ENCODE data around the gene AXIN1.

The AXIN1 gene, protein sequence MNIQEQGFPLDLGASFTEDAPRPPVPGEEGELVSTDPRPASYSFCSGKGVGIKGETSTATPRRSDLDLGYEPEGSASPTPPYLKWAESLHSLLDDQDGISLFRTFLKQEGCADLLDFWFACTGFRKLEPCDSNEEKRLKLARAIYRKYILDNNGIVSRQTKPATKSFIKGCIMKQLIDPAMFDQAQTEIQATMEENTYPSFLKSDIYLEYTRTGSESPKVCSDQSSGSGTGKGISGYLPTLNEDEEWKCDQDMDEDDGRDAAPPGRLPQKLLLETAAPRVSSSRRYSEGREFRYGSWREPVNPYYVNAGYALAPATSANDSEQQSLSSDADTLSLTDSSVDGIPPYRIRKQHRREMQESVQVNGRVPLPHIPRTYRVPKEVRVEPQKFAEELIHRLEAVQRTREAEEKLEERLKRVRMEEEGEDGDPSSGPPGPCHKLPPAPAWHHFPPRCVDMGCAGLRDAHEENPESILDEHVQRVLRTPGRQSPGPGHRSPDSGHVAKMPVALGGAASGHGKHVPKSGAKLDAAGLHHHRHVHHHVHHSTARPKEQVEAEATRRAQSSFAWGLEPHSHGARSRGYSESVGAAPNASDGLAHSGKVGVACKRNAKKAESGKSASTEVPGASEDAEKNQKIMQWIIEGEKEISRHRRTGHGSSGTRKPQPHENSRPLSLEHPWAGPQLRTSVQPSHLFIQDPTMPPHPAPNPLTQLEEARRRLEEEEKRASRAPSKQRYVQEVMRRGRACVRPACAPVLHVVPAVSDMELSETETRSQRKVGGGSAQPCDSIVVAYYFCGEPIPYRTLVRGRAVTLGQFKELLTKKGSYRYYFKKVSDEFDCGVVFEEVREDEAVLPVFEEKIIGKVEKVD

DNA sequence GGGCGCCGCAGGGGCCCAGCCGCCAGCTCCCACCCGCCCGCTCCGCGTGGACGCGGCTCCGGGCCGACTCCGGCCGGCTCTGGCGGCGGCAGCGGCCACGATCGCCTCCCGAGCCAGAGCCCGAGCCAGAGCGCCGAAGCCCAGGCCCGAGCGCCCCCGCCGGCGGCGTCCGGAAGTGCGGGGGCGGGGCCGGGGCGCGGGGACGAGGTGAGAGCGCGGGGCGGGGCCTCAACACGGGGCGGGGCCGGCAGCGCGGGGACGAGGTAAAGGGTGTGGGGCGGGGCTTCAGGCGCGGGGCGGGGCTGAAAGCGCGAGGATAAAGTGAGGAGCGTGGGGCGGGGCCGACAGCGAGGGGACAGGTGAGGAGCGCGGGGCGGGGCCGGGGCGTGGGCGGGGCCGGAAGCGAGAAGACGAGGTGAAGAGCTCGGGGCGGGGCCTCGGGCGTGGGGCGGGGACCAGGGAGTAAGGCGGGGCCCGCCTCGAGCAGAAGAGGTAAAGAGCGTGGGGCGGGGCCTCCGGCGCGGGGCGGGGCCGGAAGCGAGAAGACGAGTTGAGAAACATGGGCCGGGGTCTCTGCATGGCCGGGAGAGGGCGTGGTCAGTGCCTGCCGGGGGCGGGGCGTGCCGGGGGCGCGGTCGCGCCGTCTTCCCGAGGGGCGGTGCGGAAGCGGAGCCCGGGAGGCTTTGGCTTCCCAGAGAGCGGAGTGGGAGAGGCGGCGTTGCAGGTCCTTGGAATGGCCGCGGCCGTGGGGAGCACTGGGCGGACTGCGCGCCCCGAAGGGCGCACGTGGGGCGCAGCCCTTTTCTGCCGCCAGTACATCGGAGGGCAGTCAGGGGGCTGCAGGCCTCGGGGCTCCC lies at the start of gene AXIN1:
Gene AXIN1 (minus strand): TSS at position 177 of the 857 bp plus-strand sequence. CDS start 5,698 bp downstream, outside the sequence.
- Histone ChIP-seq H3K9me3 (ENCODE audit: control insufficient read depth, low read length) (no peaks in the 10 kb centered on the region), H3K9ac (ENCODE audit: low read length) (peak within 1 kb of the TSS; percentile 85), H3K4me1 (ENCODE audit: control insufficient read depth, insufficient read depth, low read length) (no peaks in the 10 kb centered on the region), H3K27me3 (replicated peaks; ENCODE audit: control insufficient read depth, insufficient read depth, low read length) (no peaks in the 10 kb centered on the region), H3K4me3 (ENCODE audit: low read length) (peak within 1 kb of the TSS; percentile 84), H3K36me3 (ENCODE audit: control insufficient read depth, insufficient read depth, low read length, severe bottlenecking) (no peaks in the 10 kb centered on the region)
- DNase-seq (ENCODE audit: low read depth) = peak; percentile 96

DNA sequence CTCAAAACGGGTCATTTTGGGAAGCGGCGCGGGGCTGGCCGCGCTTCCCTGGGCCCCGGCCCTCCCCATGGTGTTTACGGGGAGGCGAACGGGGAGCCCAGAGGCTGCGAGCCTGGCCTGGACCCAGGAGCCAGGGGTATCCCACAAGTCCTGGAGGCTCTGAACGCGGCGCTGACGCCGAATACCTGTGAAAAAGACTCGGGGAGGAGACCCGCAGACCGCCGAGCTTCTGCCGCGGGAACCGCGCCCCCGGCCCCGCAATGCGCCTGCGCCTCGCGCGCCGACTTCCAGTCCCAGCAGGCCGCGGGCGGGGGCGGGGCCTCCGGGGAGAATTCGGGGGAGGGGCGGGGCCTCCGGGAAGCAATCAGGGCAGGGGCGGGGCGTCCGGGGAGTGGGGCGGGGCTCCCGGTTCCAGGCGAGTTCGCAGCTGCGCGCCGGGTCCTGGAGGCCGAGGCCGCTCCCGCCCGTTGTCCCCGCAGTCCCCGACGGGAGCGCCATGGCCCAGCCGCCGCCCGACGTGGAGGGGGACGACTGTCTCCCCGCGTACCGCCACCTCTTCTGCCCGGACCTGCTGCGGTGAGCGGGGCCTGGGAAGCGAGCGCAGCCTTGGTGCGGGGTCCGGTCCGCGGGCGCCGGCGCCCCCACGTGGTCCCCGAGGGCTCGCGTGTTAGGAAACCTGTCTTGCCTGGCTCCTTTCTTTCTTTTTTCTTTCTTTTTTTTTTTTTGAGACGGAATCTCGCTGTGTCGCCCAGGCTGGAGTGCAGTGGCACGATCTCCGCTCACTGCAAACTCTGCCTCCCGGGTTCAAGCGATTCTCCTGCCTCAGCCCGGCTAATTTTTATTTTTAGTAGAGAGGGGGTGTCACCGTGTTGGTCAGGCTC lies 49.2 kb upstream of the AXIN1 start, which contains the start of gene DECR2:
Gene DECR2 (plus strand): TSS at position 418 of the 881 bp plus-strand sequence. CDS start 79 bp downstream, at position 497.
- H3K9me3 ChIP-seq (ENCODE audit: control insufficient read depth, low read length) = no peaks in the 10 kb centered on the region
- H3K4me1 ChIP-seq (ENCODE audit: control insufficient read depth, insufficient read depth, low read length) = peaks cover 19% of the 10 kb centered on the region
- DNase-seq (ENCODE audit: low read depth) = peak; percentile 98

DNA sequence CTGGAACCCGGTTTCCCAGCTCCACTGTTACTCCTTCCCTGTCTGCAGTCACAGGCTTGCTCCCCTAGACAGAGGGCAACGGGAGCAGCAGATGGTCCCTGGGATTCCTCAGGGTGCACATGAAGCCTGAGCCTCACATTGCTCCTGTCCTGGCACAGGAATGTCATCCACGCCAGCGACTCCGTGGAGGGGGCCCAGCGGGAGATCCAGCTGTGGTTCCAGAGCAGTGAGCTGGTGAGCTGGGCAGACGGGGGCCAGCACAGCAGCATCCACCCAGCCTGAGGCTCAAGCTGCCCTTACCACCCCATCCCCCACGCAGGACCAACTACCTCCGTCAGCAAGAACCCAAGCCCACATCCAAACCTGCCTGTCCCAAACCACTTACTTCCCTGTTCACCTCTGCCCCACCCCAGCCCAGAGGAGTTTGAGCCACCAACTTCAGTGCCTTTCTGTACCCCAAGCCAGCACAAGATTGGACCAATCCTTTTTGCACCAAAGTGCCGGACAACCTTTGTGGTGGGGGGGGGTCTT lies 47.6 kb upstream of the AXIN1 start:
- Histone ChIP-seq H3K27me3 (replicated peaks; ENCODE audit: control insufficient read depth, insufficient read depth, low read length) (no peaks in the 10 kb centered on the region), H3K9ac (ENCODE audit: low read length) (peak overlapping the region; percentile 95), H3K9me3 (ENCODE audit: control insufficient read depth, low read length) (no peaks in the 10 kb centered on the region), H3K4me1 (ENCODE audit: control insufficient read depth, insufficient read depth, low read length) (peaks cover 27% of the 10 kb centered on the region), H3K36me3 (ENCODE audit: control insufficient read depth, insufficient read depth, low read length, severe bottlenecking) (peaks cover 15% of the 10 kb centered on the region), H3K4me3 (ENCODE audit: low read length) (peak overlapping the region; percentile 88)
- DNase-seq (ENCODE audit: low read depth) = no peak

More for the DNA sequence above, 49.2 kb upstream of the AXIN1 start, which contains the start of gene DECR2:
- H3K9ac ChIP-seq (ENCODE audit: low read length) = peak within 1 kb of the TSS; percentile 95
- H3K27me3 ChIP-seq (replicated peaks; ENCODE audit: control insufficient read depth, insufficient read depth, low read length) = no peaks in the 10 kb centered on the region
- H3K36me3 ChIP-seq (ENCODE audit: control insufficient read depth, insufficient read depth, low read length, severe bottlenecking) = peaks cover 15% of the 10 kb centered on the region
- peak within 1 kb of the TSS; percentile 88 for H3K4me3 ChIP-seq (ENCODE audit: low read length)

DNA sequence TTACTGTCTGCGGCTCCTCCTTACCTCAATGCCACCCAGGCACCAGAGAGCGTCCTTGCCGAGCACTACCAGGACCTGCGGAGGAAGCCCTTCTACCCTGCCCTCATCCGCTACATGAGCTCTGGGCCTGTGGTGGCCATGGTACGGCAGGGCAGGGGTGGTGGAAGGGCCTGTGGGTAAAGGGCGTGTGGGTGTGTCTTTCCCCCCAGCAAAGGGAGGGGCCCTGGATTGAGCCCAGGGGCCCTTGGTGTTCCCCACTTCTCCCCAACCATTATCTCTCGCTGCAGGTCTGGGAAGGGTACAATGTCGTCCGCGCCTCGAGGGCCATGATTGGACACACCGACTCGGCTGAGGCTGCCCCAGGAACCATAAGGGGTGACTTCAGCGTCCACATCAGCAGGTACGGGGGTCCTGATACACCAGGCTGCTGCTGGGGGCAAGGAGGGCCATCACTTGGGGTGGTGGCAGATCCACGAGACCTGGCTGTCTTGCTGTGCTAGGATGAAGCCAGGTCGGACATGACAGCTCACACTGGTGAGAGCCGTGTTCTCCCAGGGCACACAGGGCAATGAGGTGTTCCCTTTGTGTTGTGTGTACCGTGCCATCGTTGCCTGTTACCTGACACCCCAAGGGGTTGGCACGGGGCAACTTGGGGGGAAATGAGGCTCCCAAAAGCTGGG lies 47.0 kb upstream of the AXIN1 start:
- H3K27me3 ChIP-seq (replicated peaks; ENCODE audit: control insufficient read depth, insufficient read depth, low read length) = no peaks in the 10 kb centered on the region
- H3K4me1 ChIP-seq (ENCODE audit: control insufficient read depth, insufficient read depth, low read length) = peaks cover 27% of the 10 kb centered on the region
- H3K9ac ChIP-seq (ENCODE audit: low read length) = peak overlapping the region; percentile 95
- no peak overlapping the region for H3K4me3 ChIP-seq (ENCODE audit: low read length)
- no peaks in the 10 kb centered on the region for H3K9me3 ChIP-seq (ENCODE audit: control insufficient read depth, low read length)
- H3K36me3 ChIP-seq (ENCODE audit: control insufficient read depth, insufficient read depth, low read length, severe bottlenecking) = peaks cover 15% of the 10 kb centered on the region
- DNase-seq (ENCODE audit: low read depth) = no peak

DNA sequence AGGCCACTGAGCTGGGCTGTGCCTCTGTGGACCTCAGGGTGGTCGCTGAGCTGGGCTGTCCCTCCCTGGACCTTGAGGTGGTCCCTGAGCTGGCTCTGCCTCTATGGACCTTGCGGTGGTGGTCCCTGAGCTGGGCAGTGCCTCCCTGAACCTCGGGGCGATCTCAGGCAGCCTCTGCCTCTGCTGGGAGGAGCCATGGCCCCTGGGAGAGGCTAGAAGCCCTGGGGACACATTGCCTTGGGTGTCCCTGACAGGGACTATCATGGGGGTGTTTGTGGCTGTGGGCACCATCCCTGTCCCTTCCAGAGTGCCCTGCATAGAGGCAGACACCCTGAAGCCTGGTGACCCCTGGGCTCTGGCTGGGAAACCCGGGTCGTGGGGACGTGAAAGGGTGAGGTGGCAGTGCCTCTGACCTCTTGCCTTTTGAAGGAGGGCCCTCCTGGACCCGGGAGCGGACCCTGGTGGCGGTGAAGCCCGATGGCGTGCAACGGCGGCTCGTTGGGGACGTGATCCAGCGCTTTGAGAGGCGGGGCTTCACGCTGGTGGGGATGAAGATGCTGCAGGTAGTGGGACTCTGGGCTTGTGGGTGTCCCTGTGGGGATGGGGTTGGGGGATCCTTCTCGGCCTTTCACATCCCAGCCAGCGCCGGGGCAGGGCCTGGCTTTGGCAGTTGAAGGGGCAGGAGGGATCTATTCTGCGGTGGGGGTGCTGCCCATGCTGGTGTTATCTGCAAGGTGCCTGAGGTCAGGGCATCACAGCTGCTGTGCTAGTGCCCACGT lies 46.2 kb upstream of the AXIN1 start:
- no peak for DNase-seq (ENCODE audit: low read depth)
- Histone ChIP-seq H3K27me3 (replicated peaks; ENCODE audit: control insufficient read depth, insufficient read depth, low read length) (no peaks in the 10 kb centered on the region), H3K4me3 (ENCODE audit: low read length) (peak overlapping the region; percentile 62), H3K9me3 (ENCODE audit: control insufficient read depth, low read length) (no peaks in the 10 kb centered on the region), H3K9ac (ENCODE audit: low read length) (peak overlapping the region; percentile 71), H3K36me3 (ENCODE audit: control insufficient read depth, insufficient read depth, low read length, severe bottlenecking) (peaks cover 15% of the 10 kb centered on the region), H3K4me1 (ENCODE audit: control insufficient read depth, insufficient read depth, low read length) (peaks cover 27% of the 10 kb centered on the region)

DNA sequence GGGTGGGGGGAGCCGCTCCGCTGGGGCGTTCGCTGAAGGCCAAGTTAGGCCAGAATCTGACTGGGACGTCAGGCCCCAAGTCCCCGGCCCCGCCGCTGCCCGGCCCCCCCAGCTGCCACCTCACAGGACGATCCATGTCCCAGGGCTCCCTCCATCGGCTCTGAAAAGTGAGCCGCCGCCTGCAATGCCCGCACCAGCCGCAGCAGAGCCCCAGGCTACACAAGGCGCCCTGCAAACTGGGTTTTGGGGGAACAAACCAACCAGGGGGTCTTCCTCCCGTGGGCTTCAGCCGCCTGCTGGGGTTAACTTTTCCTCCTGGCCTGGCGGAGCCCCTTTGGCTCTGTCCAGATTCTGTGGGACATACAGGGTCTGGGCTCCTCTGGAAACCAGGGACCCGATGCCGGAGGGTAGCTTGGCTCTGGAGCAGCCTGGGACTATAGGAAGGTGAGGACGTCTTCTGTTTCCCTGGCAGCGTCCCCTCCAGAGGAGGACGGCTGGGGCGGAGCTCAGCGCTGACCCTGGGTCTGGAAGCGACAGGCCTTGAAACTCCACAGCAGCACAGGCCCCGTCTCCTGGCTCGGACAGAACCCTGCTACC lies 45.3 kb upstream of the AXIN1 start:
- Histone ChIP-seq H3K9me3 (ENCODE audit: control insufficient read depth, low read length) (no peaks in the 10 kb centered on the region), H3K4me3 (ENCODE audit: low read length) (peak overlapping the region; percentile 62), H3K36me3 (ENCODE audit: control insufficient read depth, insufficient read depth, low read length, severe bottlenecking) (peaks cover 15% of the 10 kb centered on the region), H3K4me1 (ENCODE audit: control insufficient read depth, insufficient read depth, low read length) (peaks cover 27% of the 10 kb centered on the region), H3K27me3 (replicated peaks; ENCODE audit: control insufficient read depth, insufficient read depth, low read length) (no peaks in the 10 kb centered on the region), H3K9ac (ENCODE audit: low read length) (peak overlapping the region; percentile 71)
- DNase-seq (ENCODE audit: low read depth) = peak; percentile 82

DNA sequence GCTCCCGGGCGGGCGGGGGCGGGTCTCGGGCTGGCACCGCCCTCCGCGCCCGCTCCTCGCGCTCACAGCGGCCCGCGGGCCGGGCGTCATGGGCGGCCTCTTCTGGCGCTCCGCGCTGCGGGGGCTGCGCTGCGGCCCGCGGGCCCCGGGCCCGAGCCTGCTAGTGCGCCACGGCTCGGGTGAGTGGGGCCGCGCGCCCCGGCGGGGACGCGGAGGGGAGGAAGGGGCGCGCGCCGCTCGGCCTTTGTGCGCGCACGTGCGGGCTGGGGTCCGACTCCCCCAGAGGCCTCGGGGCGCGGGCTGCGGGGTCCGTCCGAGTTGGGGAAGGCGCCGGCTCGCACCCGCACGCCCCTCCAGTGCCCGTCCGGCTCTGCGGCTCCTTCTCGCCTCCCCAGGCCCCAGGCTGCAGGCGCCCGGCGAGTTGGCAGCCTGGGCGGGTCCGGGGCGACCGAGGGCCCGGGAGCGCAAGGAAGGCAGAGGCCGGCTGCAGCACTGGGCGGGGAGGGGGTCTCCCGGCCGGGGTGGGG lies 44.7 kb upstream of the AXIN1 start, which contains the start of gene NME4:
Gene NME4 (plus strand): TSS at position 65 of the 527 bp plus-strand sequence. CDS start 24 bp downstream, at position 89.
- H3K9ac ChIP-seq (ENCODE audit: low read length) = peak within 1 kb of the TSS; percentile 85
- H3K4me3 ChIP-seq (ENCODE audit: low read length) = peak within 1 kb of the TSS; percentile 79
- peaks cover 15% of the 10 kb centered on the region for H3K36me3 ChIP-seq (ENCODE audit: control insufficient read depth, insufficient read depth, low read length, severe bottlenecking)
- peaks cover 25% of the 10 kb centered on the region for H3K4me1 ChIP-seq (ENCODE audit: control insufficient read depth, insufficient read depth, low read length)
- H3K27me3 ChIP-seq (replicated peaks; ENCODE audit: control insufficient read depth, insufficient read depth, low read length) = no peaks in the 10 kb centered on the region
- no peaks in the 10 kb centered on the region for H3K9me3 ChIP-seq (ENCODE audit: control insufficient read depth, low read length)
- peak; percentile 73 for DNase-seq (ENCODE audit: low read depth)

DNA sequence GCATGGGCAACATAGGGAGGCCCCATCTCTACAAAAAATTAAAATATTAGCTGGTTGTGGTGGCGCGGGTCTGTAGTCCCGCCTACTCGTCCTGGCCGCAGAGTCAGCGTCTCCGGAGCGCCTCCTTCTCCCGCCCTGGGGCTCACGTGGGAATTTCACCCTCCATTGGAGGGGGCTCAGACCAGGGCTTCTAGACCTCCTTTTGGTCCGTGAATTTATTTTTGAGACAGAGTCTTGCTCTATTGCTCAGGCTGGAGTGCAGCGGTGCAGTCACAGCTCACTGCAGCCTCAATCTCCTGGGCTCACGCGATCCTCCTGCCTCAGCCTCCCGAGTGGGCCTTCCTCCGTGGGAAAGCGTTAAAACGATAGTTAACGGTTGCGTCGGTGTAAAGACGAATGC lies 44.1 kb upstream of the AXIN1 start:
- Histone ChIP-seq H3K4me3 (ENCODE audit: low read length) (peak overlapping the region; percentile 79), H3K9ac (ENCODE audit: low read length) (peak overlapping the region; percentile 74), H3K27me3 (replicated peaks; ENCODE audit: control insufficient read depth, insufficient read depth, low read length) (no peaks in the 10 kb centered on the region), H3K4me1 (ENCODE audit: control insufficient read depth, insufficient read depth, low read length) (peaks cover 25% of the 10 kb centered on the region), H3K36me3 (ENCODE audit: control insufficient read depth, insufficient read depth, low read length, severe bottlenecking) (peaks cover 15% of the 10 kb centered on the region), H3K9me3 (ENCODE audit: control insufficient read depth, low read length) (no peaks in the 10 kb centered on the region)
- DNase-seq (ENCODE audit: low read depth) = peak; percentile 86
